KMS-11 (cell line): Measurements from ENCODE around the gene FKBP5.
"Not testable (repeated sequence)": the region's sequence is repeated elsewhere in the genome, so short reads cannot be mapped to it uniquely, and the experiment has no call there.

Experiments
- H2AFZ ChIP-seq: fragments of 200-600 bp; sonication (generic); 2 replicates; pipeline ENCODE4 v1.6.1; 2016; ENCODE audit warnings: antibody characterized with exemption, mixed run types, low read depth
- H3K27ac ChIP-seq: fragments of 200-600 bp; sonication (generic); 2 replicates; pipeline ENCODE4 v1.6.1; 2016; ENCODE audit warnings: mild to moderate bottlenecking, mixed run types
- H3K27me3 ChIP-seq: fragments of 200-600 bp; sonication (generic); 2 replicates; pipeline ENCODE4 v1.6.1; 2017; ENCODE audit warnings: mild to moderate bottlenecking, low read depth, mixed run types, moderate library complexity; ENCODE audit not compliant: insufficient read depth
- H3K36me3 ChIP-seq: fragments of 200-600 bp; sonication (generic); 2 replicates; pipeline ENCODE4 v1.6.1; 2017; ENCODE audit warnings: mild to moderate bottlenecking, mixed run types; ENCODE audit not compliant: insufficient read depth
- H3K4me1 ChIP-seq: fragments of 200-600 bp; sonication (generic); 2 replicates; pipeline ENCODE4 v1.6.1; 2016; ENCODE audit warnings: mild to moderate bottlenecking, low read depth, mixed run types; ENCODE audit not compliant: poor library complexity, severe bottlenecking
- H3K4me2 ChIP-seq: fragments of 200-600 bp; sonication (generic); 2 replicates; pipeline ENCODE4 v1.7.0; 2016; ENCODE audit warnings: mild to moderate bottlenecking, mixed run types
- H3K4me3 ChIP-seq: fragments of 200-600 bp; sonication (generic); IDR thresholded peaks from 2 replicates; pipeline ENCODE4 v1.6.1; 2017; ENCODE audit warnings: low read depth, low read length, mixed read lengths; ENCODE audit not compliant: insufficient read depth
- H3K79me2 ChIP-seq: fragments of 200-600 bp; sonication (generic); 2 replicates; pipeline ENCODE4 v1.6.1; 2016; ENCODE audit warnings: low read depth, mixed run types; ENCODE audit not compliant: insufficient read depth
- H3K9ac ChIP-seq: fragments of 200-600 bp; sonication (generic); 2 replicates; pipeline ENCODE4 v1.6.1; 2016; ENCODE audit warnings: mild to moderate bottlenecking, mixed run types
- H4K20me1 ChIP-seq: fragments of 200-600 bp; sonication (generic); 2 replicates; pipeline ENCODE4 v1.6.1; 2016; ENCODE audit warnings: mild to moderate bottlenecking, mixed run types; ENCODE audit not compliant: insufficient read depth
- CTCF ChIP-seq: fragments of 200-600 bp; sonication (generic); conservative IDR thresholded peaks from 2 replicates; pipeline ENCODE4 v1.6.1; 2017; ENCODE audit warnings: low read depth, mild to moderate bottlenecking, antibody characterized with exemption, low read length, moderate library complexity, mixed read lengths

FKBP5 gene

GRCh38 chr6:35698858-35699257 lies 10.1 kb upstream of the FKBP5 start:
- Histone ChIP-seq H3K4me1 (no peaks in the 10 kb centered on the region), H3K9ac (no peak overlapping the region), H3K27me3 (no peaks in the 10 kb centered on the region), H3K79me2 (no peaks in the 10 kb centered on the region), H3K27ac (no peak overlapping the region), H3K4me2 (no peak overlapping the region), H2AFZ (no peak overlapping the region), H3K36me3 (no peaks in the 10 kb centered on the region), H4K20me1 (no peaks in the 10 kb centered on the region), H3K4me3 (no peak overlapping the region)
- no peak for TF ChIP-seq CTCF

GRCh38 chr6:35698430-35698829 lies 9.7 kb upstream of the FKBP5 start:
- not testable (repeated sequence) for H3K27ac ChIP-seq, H3K27me3 ChIP-seq, H3K36me3 ChIP-seq, H3K4me2 ChIP-seq, H3K4me3 ChIP-seq, H3K79me2 ChIP-seq, H2AFZ ChIP-seq, H3K9ac ChIP-seq, H4K20me1 ChIP-seq, H3K4me1 ChIP-seq

GRCh38 chr6:35694462-35694861 lies 5.7 kb upstream of the FKBP5 start:
- Histone ChIP-seq H3K36me3 (no peaks in the 10 kb centered on the region), H3K79me2 (no peaks in the 10 kb centered on the region), H3K4me2 (no peak overlapping the region), H3K27ac (no peak overlapping the region), H3K27me3 (no peaks in the 10 kb centered on the region), H2AFZ (no peak overlapping the region), H4K20me1 (no peaks in the 10 kb centered on the region), H3K4me3 (no peak overlapping the region), H3K4me1 (peaks cover under 1% of the 10 kb centered on the region), H3K9ac (no peak overlapping the region)
- TF ChIP-seq CTCF, result no peak

- H2AFZ ChIP-seq, result no peak overlapping the region
- no peaks in the 10 kb centered on the region for H3K27me3 ChIP-seq
- H3K4me2 ChIP-seq, result no peak overlapping the region
Observed at GRCh38 chr6:35691027-35691824, 2.5 kb upstream of the FKBP5 start.

More at GRCh38 chr6:35691027-35691824, 2.5 kb upstream of the FKBP5 start:
- H4K20me1 ChIP-seq, result peaks cover 5% of the 10 kb centered on the region
- no peaks in the 10 kb centered on the region for H3K36me3 ChIP-seq
- TF ChIP-seq CTCF, result no peak
- peaks cover 21% of the 10 kb centered on the region for H3K79me2 ChIP-seq
- H3K4me3 ChIP-seq, result no peak overlapping the region
- peaks cover 12% of the 10 kb centered on the region for H3K4me1 ChIP-seq
- no peak overlapping the region for H3K9ac ChIP-seq
- no peak overlapping the region for H3K27ac ChIP-seq
